Measurements from ENCODE around the gene KASH5. TPM values are rescaled to one million over a fixed set of nuclear protein-coding genes. Genes with fewer than 3 reads are reported as not detected.

Gene KASH5
- total and polyA plus RNA-seq, 2 of the 13 experiments (the other 11 are each of a cell fraction or from before 2014, with no cell fraction given): not detected

DNA sequence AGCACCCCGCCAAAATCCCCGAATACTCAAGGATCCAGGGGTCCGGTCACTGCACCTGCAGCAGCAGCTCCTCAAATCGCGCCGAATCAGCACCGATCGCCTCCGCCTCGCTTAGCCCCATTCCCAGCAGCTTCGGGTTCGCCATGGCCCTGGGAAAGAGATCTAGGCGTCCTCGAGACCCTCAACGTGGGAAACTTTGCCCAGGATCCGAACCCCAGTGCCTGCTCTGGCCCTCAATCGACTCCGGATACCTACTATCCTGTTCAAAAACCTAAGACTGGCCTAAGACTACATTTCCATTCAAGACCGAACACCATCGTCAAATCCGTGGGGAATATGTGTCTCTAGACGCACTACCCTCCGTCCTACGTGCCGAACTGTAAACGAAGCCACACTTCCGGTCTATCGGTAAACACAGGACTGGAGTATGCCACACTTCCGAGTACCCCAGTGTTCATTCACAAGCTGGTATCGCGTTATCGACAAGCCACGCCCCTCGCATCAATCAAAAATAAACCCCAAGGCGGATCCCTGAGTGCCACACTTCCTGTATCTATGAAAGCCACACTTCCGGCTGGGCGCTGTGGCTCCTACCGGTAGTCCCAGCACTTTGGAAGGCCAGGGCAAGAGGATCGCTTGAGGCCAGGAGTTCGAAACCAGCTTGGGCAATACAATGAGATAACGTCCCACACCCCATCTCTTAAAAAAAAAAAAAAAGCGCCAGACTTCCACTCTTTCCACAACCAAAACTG is 63.6 kb downstream of the KASH5 start, which contains the start of gene PIH1D1 (continued):
- TF ChIP-seq ZNF335 (CRISPR knock-in tag; IDR thresholded peaks at IDR 0.05): no peak
- TF ChIP-seq, protein P1, sequence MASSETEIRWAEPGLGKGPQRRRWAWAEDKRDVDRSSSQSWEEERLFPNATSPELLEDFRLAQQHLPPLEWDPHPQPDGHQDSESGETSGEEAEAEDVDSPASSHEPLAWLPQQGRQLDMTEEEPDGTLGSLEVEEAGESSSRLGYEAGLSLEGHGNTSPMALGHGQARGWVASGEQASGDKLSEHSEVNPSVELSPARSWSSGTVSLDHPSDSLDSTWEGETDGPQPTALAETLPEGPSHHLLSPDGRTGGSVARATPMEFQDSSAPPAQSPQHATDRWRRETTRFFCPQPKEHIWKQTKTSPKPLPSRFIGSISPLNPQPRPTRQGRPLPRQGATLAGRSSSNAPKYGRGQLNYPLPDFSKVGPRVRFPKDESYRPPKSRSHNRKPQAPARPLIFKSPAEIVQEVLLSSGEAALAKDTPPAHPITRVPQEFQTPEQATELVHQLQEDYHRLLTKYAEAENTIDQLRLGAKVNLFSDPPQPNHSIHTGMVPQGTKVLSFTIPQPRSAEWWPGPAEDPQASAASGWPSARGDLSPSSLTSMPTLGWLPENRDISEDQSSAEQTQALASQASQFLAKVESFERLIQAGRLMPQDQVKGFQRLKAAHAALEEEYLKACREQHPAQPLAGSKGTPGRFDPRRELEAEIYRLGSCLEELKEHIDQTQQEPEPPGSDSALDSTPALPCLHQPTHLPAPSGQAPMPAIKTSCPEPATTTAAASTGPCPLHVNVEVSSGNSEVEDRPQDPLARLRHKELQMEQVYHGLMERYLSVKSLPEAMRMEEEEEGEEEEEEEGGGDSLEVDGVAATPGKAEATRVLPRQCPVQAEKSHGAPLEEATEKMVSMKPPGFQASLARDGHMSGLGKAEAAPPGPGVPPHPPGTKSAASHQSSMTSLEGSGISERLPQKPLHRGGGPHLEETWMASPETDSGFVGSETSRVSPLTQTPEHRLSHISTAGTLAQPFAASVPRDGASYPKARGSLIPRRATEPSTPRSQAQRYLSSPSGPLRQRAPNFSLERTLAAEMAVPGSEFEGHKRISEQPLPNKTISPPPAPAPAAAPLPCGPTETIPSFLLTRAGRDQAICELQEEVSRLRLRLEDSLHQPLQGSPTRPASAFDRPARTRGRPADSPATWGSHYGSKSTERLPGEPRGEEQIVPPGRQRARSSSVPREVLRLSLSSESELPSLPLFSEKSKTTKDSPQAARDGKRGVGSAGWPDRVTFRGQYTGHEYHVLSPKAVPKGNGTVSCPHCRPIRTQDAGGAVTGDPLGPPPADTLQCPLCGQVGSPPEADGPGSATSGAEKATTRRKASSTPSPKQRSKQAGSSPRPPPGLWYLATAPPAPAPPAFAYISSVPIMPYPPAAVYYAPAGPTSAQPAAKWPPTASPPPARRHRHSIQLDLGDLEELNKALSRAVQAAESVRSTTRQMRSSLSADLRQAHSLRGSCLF (CRISPR knock-in tag; IDR thresholded peaks at IDR 0.05; ENCODE audit: borderline replicate concordance): no peak
- TF ChIP-seq ZBTB42 (CRISPR knock-in tag; IDR thresholded peaks at IDR 0.05): no peak
- peak; percentile 62; the same call in 1 of the 2 replicates for TF ChIP-seq ELF4 (CRISPR knock-in tag; IDR thresholded peaks at IDR 0.05; ENCODE audit: borderline replicate concordance)
- TF ChIP-seq, protein P2, sequence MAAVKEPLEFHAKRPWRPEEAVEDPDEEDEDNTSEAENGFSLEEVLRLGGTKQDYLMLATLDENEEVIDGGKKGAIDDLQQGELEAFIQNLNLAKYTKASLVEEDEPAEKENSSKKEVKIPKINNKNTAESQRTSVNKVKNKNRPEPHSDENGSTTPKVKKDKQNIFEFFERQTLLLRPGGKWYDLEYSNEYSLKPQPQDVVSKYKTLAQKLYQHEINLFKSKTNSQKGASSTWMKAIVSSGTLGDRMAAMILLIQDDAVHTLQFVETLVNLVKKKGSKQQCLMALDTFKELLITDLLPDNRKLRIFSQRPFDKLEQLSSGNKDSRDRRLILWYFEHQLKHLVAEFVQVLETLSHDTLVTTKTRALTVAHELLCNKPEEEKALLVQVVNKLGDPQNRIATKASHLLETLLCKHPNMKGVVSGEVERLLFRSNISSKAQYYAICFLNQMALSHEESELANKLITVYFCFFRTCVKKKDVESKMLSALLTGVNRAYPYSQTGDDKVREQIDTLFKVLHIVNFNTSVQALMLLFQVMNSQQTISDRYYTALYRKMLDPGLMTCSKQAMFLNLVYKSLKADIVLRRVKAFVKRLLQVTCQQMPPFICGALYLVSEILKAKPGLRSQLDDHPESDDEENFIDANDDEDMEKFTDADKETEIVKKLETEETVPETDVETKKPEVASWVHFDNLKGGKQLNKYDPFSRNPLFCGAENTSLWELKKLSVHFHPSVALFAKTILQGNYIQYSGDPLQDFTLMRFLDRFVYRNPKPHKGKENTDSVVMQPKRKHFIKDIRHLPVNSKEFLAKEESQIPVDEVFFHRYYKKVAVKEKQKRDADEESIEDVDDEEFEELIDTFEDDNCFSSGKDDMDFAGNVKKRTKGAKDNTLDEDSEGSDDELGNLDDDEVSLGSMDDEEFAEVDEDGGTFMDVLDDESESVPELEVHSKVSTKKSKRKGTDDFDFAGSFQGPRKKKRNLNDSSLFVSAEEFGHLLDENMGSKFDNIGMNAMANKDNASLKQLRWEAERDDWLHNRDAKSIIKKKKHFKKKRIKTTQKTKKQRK (IDR thresholded peaks at IDR 0.05; ENCODE audit: low read length): no peak
- TF ChIP-seq MAX (IDR thresholded peaks at IDR 0.05): peak; percentile 66
- no peak for TF ChIP-seq NKX3-1 (CRISPR knock-in tag; IDR thresholded peaks at IDR 0.05)
- TF ChIP-seq NCOR1 (IDR thresholded peaks at IDR 0.05; ENCODE audit: borderline replicate concordance, low read length): no peak; the same call in 1 of the 2 replicates
- TF ChIP-seq ZNF510 (CRISPR knock-in tag; IDR thresholded peaks at IDR 0.05; ENCODE audit: low read depth): no peak; the same call in 1 of the 2 replicates
- peak; percentile 66; the same call in 1 of the 2 replicates for TF ChIP-seq ZNF33A (CRISPR knock-in tag; IDR thresholded peaks at IDR 0.05; ENCODE audit: borderline replicate concordance)
- TF ChIP-seq FOSL2 (CRISPR knock-in tag; IDR thresholded peaks at IDR 0.05): no peak
- TF ChIP-seq ZBTB43 (CRISPR knock-in tag; conservative IDR thresholded peaks at IDR 0.05): no peak
- TF ChIP-seq NPAS2 (CRISPR knock-in tag; IDR thresholded peaks at IDR 0.05; ENCODE audit: borderline replicate concordance): no peak
- peak; percentile 93 for TF ChIP-seq ZNF792 (CRISPR knock-in tag; IDR thresholded peaks at IDR 0.05)
- TF ChIP-seq ZIK1 (CRISPR knock-in tag; IDR thresholded peaks at IDR 0.05; ENCODE audit: borderline replicate concordance, low read depth): 0 out of 2 replicates have a peak, but pooled peaks have one; percentile 20
- TF ChIP-seq SNAPC2 (CRISPR knock-in tag; IDR thresholded peaks at IDR 0.05): peak; percentile 43; the same call in 1 of the 2 replicates
- TF ChIP-seq FOXM1 (CRISPR knock-in tag; IDR thresholded peaks at IDR 0.05): no peak
- TF ChIP-seq RFX1 (IDR thresholded peaks at IDR 0.05): no peak
- no peak for TF ChIP-seq ZNF121 (CRISPR knock-in tag; IDR thresholded peaks at IDR 0.05)
- TF ChIP-seq, protein P3, sequence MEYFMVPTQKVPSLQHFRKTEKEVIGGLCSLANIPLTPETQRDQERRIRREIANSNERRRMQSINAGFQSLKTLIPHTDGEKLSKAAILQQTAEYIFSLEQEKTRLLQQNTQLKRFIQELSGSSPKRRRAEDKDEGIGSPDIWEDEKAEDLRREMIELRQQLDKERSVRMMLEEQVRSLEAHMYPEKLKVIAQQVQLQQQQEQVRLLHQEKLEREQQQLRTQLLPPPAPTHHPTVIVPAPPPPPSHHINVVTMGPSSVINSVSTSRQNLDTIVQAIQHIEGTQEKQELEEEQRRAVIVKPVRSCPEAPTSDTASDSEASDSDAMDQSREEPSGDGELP (IDR thresholded peaks at IDR 0.05; ENCODE audit: borderline replicate concordance, low read depth): no peak

Measured in HepG2 (cell line).